HG03571 (cell line): ENCODE measurements around the gene ACTN1.
"Not testable (repeated sequence)": the region's sequence is repeated elsewhere in the genome, so short reads cannot be mapped to it uniquely, and the experiment has no call there.

Experiments
- ATAC-seq: cut with Tn5 transposase; IDR thresholded peaks from one replicate; pipeline ENCODE4 v1.9.1; 2021; ENCODE audit not compliant: unreplicated experiment

The ACTN1 gene

GRCh38 chr14:68979021-68979721 lies at the start of gene ACTN1:
ACTN1 (minus strand) TSS chr14:68979302; CDS start chr14:68979056, 246 bp downstream.
- ATAC-seq: peak; percentile 39

- no peak for ATAC-seq
Measured at GRCh38 chr14:69027242-69027913, 48.3 kb upstream of the ACTN1 start.

- ATAC-seq: no peak
Measured at GRCh38 chr14:69023035-69023434, 43.9 kb upstream of the ACTN1 start.

GRCh38 chr14:69022093-69022492 lies 43.0 kb upstream of the ACTN1 start:
- ATAC-seq: not testable (repeated sequence)

GRCh38 chr14:69017706-69018105 lies 38.6 kb upstream of the ACTN1 start:
- no peak for ATAC-seq

- no peak for ATAC-seq
Measured at GRCh38 chr14:69014829-69015259, 35.7 kb upstream of the ACTN1 start.

- no peak for ATAC-seq
Measured at GRCh38 chr14:69013943-69014782, 35.1 kb upstream of the ACTN1 start.

GRCh38 chr14:69012256-69012953 lies 33.3 kb upstream of the ACTN1 start:
- ATAC-seq: no peak

- ATAC-seq: no peak
Measured at GRCh38 chr14:69010648-69011047, 31.5 kb upstream of the ACTN1 start.

GRCh38 chr14:69008421-69008884 lies 29.4 kb upstream of the ACTN1 start:
- no peak for ATAC-seq

- no peak for ATAC-seq
Measured at GRCh38 chr14:69006346-69006745, 27.2 kb upstream of the ACTN1 start.

- ATAC-seq: no peak
Measured at GRCh38 chr14:69005432-69006148, 26.5 kb upstream of the ACTN1 start.

GRCh38 chr14:69004731-69005431 lies 25.8 kb upstream of the ACTN1 start:
- ATAC-seq: no peak

- ATAC-seq: no peak
Measured at GRCh38 chr14:69003626-69004025, 24.5 kb upstream of the ACTN1 start.

GRCh38 chr14:69002069-69002468 lies 23.0 kb upstream of the ACTN1 start:
- no peak for ATAC-seq

- ATAC-seq: no peak
Measured at GRCh38 chr14:69001375-69001774, 22.3 kb upstream of the ACTN1 start.

GRCh38 chr14:68998062-68998461 lies 19.0 kb upstream of the ACTN1 start:
- ATAC-seq: no peak

- ATAC-seq: no peak
Measured at GRCh38 chr14:68995731-68996130, 16.6 kb upstream of the ACTN1 start.

- ATAC-seq: no peak
Measured at GRCh38 chr14:68994056-68994455, 15.0 kb upstream of the ACTN1 start.

- ATAC-seq: no peak
Measured at GRCh38 chr14:68987653-68988036, 8.5 kb upstream of the ACTN1 start.
